ENCODE data around the gene EBF3. TPM values are rescaled to one million over a fixed set of nuclear protein-coding genes. Genes with fewer than 3 reads are reported as not detected.

EBF3 gene
- total RNA-seq, 1 donor from 2014 or later, result 28.6 TPM

DNA sequence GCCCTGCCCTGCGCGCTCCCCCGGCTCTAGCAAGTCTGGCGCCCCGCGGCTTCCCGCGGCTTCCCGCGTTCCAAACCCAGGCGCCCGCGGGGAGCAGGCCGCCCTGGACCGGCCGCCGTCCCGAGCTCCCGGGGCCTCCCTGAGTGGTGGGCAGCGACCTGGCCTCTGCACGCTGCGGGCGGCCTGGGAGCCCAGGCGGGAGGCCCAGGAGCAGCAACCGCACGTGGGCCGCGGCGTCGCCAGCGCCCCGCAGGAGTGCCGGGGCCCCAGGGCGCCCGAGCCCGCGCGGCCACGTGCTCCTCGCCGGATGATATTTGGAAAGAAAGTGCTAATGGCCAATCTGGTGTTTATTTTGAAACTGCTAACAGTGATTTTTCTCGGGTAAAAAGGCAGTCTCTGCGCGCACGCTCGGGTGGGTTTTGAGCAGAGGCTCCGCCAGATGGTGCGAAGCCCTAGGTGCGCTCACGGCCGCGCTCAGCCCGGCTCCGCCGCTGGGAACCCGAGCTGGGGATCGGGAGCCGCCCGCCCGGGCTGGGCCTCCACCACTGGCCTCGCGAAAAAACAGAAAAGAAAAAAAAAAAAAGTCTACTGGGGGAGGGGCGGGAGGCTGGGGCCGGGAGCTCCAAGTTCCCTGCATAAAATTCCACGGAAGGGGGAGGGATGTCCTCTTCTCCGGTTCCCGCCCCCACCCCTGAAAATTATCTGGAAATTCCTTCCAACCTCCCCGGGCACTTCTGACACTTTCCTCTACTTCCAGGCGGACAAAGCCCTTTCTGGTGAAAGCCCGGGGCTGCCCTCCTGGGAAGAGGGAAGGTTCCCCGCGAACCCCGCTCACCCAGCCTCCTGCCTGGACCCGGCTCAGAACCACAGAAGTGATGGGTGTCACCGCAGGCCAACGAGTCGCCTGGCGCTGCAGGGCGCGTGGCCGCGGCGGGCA is 4.3 kb downstream of the EBF3 start:
- DNase-seq (ENCODE audit: low spot score), result no peak

DNA sequence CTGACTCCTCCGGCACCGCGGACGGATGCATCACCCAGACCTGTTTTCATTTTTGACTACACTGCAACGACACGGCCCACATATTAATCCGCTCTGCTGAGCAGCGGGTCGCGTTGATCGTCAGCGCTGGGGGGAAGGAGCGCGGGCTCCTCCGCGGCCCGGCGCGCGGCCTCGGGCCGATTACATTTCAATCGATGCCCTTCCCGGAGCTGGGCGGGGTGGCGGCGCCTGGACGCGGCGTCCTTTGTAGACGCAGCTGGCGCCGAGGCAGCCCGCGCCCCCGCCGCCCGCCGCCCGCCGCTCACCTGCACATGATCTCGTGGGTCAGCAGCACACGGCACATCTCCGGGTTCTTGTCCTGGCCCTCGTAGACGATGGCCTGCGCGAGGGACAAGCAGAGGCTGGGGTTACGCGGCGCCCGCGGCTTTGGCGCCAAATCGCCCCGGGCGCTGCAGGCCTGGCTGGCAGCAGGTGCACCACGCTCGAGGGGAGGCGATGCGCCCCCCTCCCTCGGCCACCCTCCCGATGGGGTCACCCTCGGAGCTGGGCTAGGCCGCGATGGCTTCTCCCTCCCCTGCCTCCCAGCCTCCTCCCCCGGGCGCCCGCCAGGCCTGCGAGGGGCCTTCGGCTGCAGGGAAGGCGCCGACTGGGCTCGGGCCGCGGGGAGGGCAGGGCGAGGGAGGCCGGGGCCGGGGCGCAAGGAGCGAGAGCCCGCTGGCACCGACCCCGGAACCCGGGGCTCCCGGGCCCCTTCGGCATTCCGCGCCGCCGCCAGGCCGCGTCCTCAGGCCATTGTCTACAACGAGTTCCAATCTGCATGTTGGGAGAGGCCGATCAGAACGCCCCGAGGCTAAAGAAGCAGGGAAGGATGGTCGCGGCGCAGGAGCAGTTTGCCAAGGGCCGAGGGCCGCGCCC is 5.2 kb downstream of the EBF3 start:
- DNase-seq (ENCODE audit: low spot score), result no peak

DNA sequence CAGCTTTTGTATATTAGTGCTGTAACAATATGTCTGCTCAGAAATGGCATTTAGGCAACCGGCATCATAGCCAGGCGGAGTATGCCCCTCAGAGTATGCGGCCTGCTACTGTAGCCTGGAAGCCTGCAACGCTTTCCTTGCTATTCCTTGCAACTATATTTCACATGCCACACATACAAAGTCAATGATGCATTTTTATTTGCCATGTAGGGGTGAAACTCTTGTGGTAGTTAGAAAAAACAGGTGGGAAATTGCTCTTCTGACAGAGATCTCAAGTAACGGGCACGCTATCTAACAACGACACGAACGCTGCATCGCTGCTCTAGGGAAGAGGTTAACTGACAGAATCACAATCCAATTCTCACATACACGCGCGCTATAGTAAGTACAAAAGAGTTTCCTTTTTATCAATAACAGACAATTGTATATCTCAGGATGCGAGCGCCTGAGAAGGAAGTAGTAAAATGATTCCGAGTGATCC is 5.9 kb downstream of the EBF3 start:
- no peak for DNase-seq (ENCODE audit: low spot score)

DNA sequence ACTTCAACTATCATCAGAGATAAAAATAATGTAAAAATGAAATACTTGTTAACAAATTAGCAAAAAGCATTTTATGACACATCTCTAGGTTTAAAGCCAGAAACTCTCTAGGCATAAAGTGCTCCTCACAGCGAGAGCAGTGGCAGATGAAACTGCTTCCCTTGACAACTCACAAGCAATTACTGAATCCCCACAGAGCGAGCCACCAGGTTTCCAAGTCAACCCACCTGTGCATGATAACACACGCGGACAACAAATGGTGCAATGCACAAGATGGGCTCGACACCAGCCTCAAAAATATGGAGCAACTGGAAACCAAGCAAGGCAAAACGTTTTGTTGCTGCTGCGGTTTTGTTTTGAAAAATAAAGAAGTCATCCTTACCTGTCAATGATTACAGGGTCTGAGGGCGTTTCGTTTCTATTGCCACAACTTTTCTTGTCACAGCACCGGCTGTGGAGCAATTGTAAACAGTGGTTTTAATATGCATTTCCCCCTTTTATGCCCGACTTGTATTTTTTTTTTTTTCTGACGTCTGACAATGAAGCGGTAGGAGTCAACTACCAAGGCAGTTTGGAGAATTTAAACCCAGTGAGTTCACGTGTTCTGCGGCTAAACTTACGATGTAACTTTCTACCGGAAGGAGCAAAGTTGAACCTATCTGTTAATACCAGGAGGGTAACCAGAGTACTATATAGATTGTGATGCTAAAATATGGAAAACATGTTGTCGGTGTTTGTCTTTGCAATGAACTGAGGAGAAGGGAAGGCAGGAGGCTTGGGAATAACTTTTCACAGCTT is 7.0 kb downstream of the EBF3 start:
- no peak for DNase-seq (ENCODE audit: low spot score)

DNA sequence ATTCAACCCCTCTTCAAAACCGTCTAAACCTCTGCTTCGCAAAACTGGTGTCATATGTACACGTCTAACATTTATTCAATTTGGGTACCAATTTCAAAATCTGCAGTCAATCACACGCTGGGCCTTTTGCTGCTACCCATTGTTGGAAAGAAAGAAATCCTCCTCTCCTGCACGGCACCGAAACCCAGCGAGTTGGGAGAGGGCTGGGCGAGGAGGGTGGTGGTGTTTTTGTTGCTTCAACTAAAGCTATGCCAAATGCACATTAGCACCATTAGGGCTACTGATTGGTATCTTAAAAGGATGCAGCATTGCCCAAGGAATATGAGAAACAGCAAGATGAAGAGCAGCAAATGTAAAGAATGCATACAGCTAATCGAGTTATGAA is 7.8 kb downstream of the EBF3 start:
- peak; percentile 79 for DNase-seq (ENCODE audit: low spot score)

DNA sequence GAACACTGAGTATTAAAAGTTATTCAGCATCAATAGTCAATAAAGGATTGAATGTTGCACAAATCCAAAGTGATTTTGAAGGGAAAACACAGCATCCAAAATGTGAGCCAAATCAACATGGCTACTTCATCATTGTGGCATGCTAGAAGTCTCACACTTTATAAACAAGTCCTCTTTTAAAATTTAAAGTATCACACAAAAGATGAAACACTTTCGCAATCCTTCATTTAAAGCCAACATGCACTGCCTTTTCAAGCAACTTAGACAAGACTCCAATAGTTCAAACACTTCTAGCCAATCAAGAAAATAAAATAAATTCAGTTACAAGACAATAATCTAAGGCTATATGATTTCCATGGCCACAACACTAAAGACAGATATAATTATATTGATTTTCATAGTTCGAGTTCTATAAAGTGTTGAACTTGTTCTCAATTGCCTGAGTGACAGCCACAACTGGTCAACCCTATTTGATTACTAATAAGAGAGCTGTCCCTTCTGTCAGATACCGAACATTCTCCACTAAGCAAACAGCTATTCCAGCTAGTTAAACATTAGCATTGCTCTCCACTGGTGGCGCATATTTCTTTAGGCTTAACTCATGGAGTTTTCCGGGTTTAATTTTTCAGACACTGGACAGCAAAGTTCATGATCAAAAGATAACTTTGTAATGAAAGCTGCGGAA is 8.3 kb downstream of the EBF3 start:
- no peak for DNase-seq (ENCODE audit: low spot score)

DNA sequence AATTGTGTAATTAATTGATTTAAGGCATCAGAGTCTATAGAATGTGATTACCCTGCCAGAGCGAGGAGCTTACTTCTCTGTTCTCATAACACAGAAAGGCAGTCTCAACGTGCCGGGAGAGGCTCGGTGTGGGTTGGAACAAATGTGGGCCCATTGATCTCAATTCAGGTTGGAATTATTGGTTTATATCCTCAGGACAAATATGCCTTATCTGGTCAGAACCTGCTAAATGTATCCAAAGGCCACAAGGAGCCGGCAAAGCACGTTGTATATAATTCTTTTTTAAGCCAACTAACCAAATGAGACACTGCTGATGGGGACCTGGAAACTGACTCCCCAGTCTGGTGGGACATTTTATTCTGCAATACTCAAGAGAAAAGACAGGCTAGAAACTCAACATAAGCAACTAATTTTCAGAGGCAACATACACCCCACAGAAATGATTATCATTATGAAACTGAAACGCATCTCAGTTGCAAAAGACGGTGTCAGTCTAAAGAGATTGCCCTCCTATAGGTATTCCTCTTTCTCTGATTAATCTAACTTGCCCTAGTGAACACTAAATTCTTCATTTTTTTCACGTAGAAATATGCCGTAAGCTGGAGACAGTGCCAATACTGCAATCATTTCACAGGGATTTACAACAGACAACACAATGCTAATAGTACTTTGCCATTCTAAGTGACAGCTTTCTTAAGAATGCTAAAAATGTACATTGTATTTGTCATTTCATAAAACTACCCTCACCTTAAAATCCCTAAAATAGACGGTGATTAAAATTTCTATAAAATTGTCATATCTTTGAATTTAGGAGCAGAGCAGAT is 9.4 kb downstream of the EBF3 start:
- DNase-seq (ENCODE audit: low spot score), result peak; percentile 43

DNA sequence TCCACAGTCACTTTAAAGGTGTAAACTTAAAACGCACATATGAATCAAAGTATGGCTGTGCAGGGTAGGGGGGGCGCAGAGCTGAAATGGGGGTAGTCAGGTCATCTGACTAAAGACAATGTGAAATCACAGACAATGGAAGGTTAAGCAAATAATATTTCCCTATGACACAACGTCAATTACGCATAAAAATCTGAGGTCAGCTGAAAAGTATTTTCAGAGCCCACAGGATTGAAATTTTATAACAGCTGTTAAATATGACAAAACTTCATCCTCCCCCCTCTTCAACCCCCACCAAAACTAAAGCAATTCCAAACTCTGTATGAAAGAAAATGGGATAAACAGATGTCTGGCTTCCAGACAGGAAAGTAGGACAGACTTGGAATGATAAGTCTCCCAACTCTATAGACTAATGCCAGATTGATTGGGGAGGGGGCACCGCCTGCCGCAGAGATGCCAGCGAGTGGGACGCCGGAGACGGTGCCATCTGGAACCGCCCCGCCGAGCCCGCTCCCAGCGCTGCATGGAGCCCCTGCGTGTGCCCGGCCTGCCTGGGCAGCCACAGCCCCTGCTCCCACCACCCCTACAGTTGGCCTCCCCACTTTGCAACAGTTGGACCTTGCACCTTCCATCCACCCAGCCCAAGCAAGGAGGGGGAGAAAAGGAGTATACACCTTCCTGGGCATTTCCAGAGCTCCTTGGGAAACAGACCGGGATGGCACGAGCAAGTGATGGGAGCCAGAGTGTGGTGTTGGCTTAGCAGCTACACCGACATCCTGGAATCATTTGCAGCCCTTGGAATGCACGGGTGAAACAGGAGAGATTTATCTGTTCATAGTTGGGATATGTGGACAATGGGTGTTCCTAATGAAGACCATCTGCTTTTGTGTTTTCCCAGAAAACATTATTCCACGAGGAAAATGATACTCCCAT is 10.7 kb downstream of the EBF3 start:
- DNase-seq (ENCODE audit: low spot score), result no peak

DNA sequence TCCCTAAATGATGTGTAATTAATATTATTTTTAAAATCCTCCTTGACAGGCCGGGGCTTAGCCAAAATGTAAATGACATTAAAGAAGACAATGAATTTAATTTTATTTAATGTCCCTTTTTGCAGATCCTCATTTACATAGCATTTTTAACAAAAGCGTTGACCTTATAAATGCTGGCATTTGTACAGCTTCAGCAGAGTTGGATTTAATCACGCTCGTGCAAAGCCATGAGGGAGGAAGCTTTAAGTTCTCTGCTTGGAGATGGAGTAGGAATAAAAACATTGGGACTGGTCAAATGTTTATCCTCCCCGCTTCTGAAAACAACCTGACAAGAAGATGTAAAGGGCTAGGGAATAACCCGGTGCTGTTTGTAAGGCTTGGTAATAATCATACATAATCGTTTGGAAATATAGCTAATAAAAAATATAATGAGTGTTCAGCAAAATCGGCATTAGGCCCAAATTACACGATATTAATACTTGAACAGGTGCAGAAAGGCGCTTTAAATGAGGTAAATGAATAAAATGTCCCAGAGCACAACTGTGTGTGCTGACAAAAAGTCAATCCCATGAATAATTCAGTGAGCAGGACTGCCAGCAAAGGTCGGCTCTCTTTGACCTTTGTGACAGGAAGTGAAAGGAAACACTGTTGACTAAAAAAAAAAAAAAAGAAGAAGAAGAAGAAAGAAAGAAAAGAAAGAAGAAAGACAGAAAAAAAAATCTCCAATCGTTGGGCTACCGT is 11.5 kb downstream of the EBF3 start:
- DNase-seq (ENCODE audit: low spot score), result no peak

DNA sequence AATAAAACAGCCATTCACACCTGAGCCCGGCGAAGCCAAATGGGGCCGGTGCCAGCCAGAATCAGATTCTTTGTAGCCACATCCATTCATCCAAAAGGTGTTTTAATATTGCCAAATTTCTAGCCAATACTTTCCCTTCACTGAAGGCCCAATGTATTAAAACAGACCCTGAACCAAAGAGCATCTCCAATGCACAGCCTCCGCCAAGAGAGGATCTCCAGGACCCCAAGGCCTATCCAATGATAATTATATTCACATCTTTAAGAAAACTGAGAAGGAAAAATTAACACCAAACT is 12.2 kb downstream of the EBF3 start:
- DNase-seq (ENCODE audit: low spot score), result no peak

DNA sequence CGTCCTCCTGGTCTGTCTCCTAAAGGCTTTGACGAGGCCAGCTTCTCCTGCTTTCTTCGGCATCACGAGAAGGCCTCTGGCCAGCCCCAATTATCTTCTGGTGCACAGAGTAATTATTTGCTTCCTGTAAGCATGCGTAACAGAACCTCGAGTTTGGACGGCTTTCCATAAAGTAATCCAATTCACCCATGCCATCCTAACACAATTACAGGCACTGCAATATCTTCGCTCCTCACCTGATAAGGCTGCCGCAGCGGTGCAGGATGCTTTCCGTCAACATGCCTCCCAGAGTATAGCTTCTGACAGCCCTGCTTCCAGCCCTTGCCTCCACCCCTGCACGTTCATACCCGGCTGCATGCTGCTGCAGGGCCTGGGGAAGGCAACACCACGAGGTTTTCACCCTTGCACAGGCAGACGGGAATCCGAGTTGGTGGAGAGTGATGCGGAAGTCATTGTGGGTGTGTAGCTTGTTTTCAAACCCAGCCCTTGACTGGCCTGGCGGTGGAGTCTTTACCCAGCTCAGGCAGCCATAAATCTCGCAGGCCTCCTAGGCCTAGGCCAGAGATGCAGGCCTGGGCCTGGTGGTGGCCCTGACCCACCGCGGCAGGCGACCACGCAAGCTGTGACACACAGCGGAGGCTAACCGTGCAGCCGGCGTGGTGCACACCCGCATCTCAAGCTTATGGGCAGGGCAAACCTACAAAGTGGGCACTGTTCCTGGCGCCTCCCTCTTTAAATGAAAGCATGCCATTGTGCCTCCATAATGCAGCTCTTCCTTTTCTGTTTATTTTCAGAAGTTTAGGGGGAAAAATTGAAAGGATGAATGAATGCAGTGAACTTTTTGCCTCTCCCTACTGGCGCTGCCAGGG is 12.7 kb downstream of the EBF3 start:
- no peak for DNase-seq (ENCODE audit: low spot score)

DNA sequence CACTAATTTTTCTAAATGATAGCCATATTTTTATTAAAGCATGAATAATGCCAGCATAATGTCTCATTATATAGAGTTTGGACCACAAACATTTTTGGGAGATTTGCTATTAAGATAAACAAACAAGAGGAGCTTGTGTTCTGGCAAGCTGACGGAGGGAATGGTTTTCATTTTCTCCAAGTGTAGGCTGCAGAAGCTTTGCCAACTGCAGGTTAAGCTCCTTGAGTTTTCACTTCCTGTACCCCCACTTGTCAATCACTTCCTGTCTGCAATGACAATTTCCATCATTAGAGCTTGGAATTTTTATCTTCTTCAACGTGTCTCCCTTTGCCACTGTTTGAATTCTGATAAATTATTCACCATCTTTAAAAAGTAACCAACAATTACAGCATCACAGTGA is 13.4 kb downstream of the EBF3 start:
- DNase-seq (ENCODE audit: low spot score), result no peak

DNA sequence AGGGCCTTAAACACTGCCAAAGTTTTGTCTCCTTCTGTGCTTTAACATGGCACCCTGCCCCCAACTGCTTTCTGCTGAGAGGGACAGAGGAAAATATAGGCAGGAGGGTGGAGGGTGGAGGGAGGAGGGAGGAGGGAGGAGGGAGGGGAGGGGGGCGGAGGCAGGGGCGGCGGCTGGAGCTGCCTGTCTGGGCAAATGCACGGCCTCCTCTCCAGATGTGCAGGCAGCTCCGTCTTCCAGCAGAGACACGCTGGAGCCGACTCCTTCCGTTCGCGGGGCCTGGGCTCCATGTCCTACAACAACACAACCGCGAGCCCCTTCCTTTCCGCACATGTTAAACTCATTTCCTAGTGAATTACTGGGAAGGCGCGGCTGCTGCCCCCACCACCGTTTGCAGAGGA is 14.2 kb downstream of the EBF3 start:
- DNase-seq (ENCODE audit: low spot score), result peak; percentile 88

DNA sequence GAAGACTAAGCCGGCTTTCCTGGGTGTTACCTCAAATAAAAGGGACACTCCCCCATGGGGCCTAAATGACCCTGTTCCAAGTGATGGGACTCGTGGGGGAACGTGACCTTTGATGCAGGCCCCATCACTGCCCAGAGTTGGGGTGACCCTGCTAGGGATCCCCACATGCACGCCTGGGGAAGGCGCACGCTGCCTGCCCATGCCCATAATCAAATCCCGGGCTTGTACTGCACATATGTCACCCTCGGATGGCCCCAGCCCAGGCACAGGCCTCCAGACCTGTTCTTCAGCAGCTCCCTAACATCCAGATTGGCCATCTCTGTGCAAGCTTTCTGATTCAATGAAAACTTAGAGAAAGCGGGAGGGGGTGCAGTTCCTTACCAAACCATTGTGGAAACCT is 14.7 kb downstream of the EBF3 start:
- DNase-seq (ENCODE audit: low spot score), result no peak

DNA sequence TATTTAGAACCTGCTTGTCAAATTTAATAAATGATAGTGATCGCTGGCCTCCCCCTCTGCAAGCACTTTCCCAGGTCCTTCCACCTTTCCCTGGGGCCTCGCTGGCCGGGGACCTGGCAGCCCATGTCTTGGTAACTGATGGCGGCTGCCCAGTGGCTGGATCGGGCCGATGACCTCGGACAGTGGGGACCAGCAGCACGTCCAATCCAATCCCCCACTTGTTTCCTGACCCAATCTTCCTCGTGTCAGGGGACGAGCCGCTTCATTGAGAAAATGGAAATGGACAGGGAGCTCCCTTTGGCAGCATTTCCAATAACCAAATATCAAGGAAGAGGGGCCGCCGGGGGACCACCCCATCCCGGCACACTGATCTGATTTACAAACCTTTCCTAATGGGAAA is 17.2 kb downstream of the EBF3 start:
- peak; percentile 83 for DNase-seq (ENCODE audit: low spot score)

DNA sequence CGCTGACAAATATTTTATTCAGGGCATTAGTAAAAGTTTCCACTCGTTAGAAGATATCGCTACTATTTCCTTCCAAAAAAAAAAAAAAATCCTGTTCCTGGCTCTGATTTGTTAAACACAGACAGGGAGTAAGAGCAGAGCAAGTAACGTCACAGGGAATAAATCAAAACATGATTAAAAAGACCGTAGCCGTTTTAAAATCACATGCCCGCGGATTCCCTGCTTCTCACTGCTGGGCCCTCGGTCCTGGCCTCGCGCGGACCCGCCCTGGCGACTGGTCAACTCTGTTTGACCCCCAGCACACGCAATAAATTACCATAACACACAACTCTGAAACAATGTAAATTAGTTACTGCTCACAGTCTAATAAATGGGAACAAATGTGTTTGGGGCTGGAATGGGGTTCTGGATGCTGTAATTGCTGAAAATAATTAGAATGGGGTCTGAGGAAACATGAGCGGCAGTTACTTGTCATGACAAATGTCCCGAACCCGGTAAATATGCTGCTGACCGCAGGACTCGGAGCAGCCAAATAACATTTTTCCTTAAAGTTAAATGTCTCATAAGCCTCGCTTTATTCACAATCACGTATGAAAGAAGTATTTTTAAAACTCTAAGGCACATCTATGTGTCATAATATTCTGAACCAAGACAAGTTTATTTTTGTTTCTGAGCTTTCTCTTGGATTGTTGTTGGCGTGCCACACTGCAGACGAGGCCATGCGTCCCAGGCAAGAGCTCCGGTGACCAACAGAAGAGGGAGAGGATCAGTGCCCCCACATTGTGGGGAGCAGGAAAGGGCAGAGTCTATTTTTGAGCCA is 17.9 kb downstream of the EBF3 start:
- peak; percentile 86 for DNase-seq (ENCODE audit: low spot score)
